Neuron (in vitro differentiated cells): ENCODE results near the gene SH2D3C.

Source experiments
- H2AFZ ChIP-seq: one replicate; pipeline ENCODE4 v1.6.1; 2013; ENCODE audit warnings: low read depth, mild to moderate bottlenecking, inconsistent platforms, low read length, moderate library complexity
- H3K27me3 ChIP-seq: one replicate; pipeline ENCODE4 v1.6.1; 2013; ENCODE audit warnings: low read length; ENCODE audit not compliant: insufficient read depth
- H3K36me3 ChIP-seq: one replicate; pipeline ENCODE4 v1.6.1; 2013; ENCODE audit warnings: low read length; ENCODE audit not compliant: insufficient read depth
- H3K4me1 ChIP-seq: one replicate; pipeline ENCODE4 v1.6.1; 2013; ENCODE audit warnings: low read length; ENCODE audit not compliant: insufficient read depth
- H3K4me3 ChIP-seq: 2 replicates; pipeline ENCODE4 v1.5.1; 2013; ENCODE audit warnings: mild to moderate bottlenecking, low read length, moderate library complexity
- H3K9me3 ChIP-seq: one replicate; pipeline ENCODE4 v1.6.1; 2013; ENCODE audit warnings: low read length

Gene SH2D3C

GRCh38 chr9:127717766-127718165 lies 60.7 kb downstream of the SH2D3C start:
- Histone ChIP-seq H3K27me3 (peaks cover 12% of the 10 kb centered on the region), H2AFZ (no peak overlapping the region), H3K4me1 (peaks cover 14% of the 10 kb centered on the region), H3K4me3 (no peak overlapping the region), H3K9me3 (no peaks in the 10 kb centered on the region), H3K36me3 (no peaks in the 10 kb centered on the region)

- H3K4me1 ChIP-seq, result peaks cover 20% of the 10 kb centered on the region
- no peaks in the 10 kb centered on the region for H3K36me3 ChIP-seq
- H2AFZ ChIP-seq, result peak overlapping the region; percentile 87
- H3K9me3 ChIP-seq, result no peaks in the 10 kb centered on the region
- H3K27me3 ChIP-seq, result peaks cover 4% of the 10 kb centered on the region
- H3K4me3 ChIP-seq, result peak overlapping the region; percentile 70
Observed at GRCh38 chr9:127716412-127716811, 62.1 kb downstream of the SH2D3C start.

GRCh38 chr9:127715470-127716337 lies 62.8 kb downstream of the SH2D3C start, which contains the start of the genes PTRH1 and TTC16:
Gene PTRH1, minus strand, starts transcription at chr9:127715663. Its CDS starts 24 bp downstream, at chr9:127715639.
Gene TTC16, plus strand, starts transcription at chr9:127716079. Its CDS starts 67 bp downstream, at chr9:127716146.
- no peaks in the 10 kb centered on the region for H3K9me3 ChIP-seq
- peak within 1 kb of the TSS; percentile 70 for H3K4me3 ChIP-seq
- peaks cover 25% of the 10 kb centered on the region for H3K4me1 ChIP-seq
- peak within 1 kb of the TSS; percentile 87 for H2AFZ ChIP-seq
- no peaks in the 10 kb centered on the region for H3K36me3 ChIP-seq
- no peaks in the 10 kb centered on the region for H3K27me3 ChIP-seq

GRCh38 chr9:127714951-127715469 lies 63.5 kb downstream of the SH2D3C start:
- Histone ChIP-seq H3K27me3 (no peaks in the 10 kb centered on the region), H3K36me3 (no peaks in the 10 kb centered on the region), H3K4me1 (peaks cover 25% of the 10 kb centered on the region), H2AFZ (peak overlapping the region; percentile 87), H3K9me3 (no peaks in the 10 kb centered on the region), H3K4me3 (peak overlapping the region; percentile 70)

- no peaks in the 10 kb centered on the region for H3K27me3 ChIP-seq
- peak overlapping the region; percentile 70 for H3K4me3 ChIP-seq
- no peaks in the 10 kb centered on the region for H3K9me3 ChIP-seq
- H3K36me3 ChIP-seq, result no peaks in the 10 kb centered on the region
- no peak overlapping the region for H2AFZ ChIP-seq
- H3K4me1 ChIP-seq, result peaks cover 25% of the 10 kb centered on the region
Observed at GRCh38 chr9:127714020-127714750, 64.3 kb downstream of the SH2D3C start.

GRCh38 chr9:127712867-127713266 lies 65.6 kb downstream of the SH2D3C start:
- no peak overlapping the region for H2AFZ ChIP-seq
- peaks cover 25% of the 10 kb centered on the region for H3K4me1 ChIP-seq
- no peaks in the 10 kb centered on the region for H3K9me3 ChIP-seq
- H3K36me3 ChIP-seq, result no peaks in the 10 kb centered on the region
- H3K4me3 ChIP-seq, result no peak overlapping the region
- H3K27me3 ChIP-seq, result no peaks in the 10 kb centered on the region

- H3K4me1 ChIP-seq, result peaks cover 25% of the 10 kb centered on the region
- no peak overlapping the region for H2AFZ ChIP-seq
- no peaks in the 10 kb centered on the region for H3K9me3 ChIP-seq
- H3K4me3 ChIP-seq, result no peak overlapping the region
- no peaks in the 10 kb centered on the region for H3K27me3 ChIP-seq
- no peaks in the 10 kb centered on the region for H3K36me3 ChIP-seq
Observed at GRCh38 chr9:127712371-127712770, 66.1 kb downstream of the SH2D3C start.

- no peaks in the 10 kb centered on the region for H3K36me3 ChIP-seq
- H3K4me1 ChIP-seq, result peaks cover 25% of the 10 kb centered on the region
- H3K4me3 ChIP-seq, result no peak overlapping the region
- no peaks in the 10 kb centered on the region for H3K9me3 ChIP-seq
- no peak overlapping the region for H2AFZ ChIP-seq
- no peaks in the 10 kb centered on the region for H3K27me3 ChIP-seq
Observed at GRCh38 chr9:127711831-127712274, 66.6 kb downstream of the SH2D3C start.

GRCh38 chr9:127711226-127711701 lies 67.2 kb downstream of the SH2D3C start:
- H3K9me3 ChIP-seq, result no peaks in the 10 kb centered on the region
- no peaks in the 10 kb centered on the region for H3K36me3 ChIP-seq
- H2AFZ ChIP-seq, result no peak overlapping the region
- no peaks in the 10 kb centered on the region for H3K27me3 ChIP-seq
- H3K4me1 ChIP-seq, result peaks cover 24% of the 10 kb centered on the region
- no peak overlapping the region for H3K4me3 ChIP-seq

GRCh38 chr9:127710204-127710783 lies 68.2 kb downstream of the SH2D3C start:
- Histone ChIP-seq H2AFZ (no peak overlapping the region), H3K4me1 (peaks cover 25% of the 10 kb centered on the region), H3K36me3 (no peaks in the 10 kb centered on the region), H3K4me3 (no peak overlapping the region), H3K27me3 (no peaks in the 10 kb centered on the region), H3K9me3 (no peaks in the 10 kb centered on the region)

GRCh38 chr9:127708952-127709587 lies 69.4 kb downstream of the SH2D3C start:
- no peaks in the 10 kb centered on the region for H3K36me3 ChIP-seq
- peaks cover 20% of the 10 kb centered on the region for H3K4me1 ChIP-seq
- no peaks in the 10 kb centered on the region for H3K9me3 ChIP-seq
- no peak overlapping the region for H3K4me3 ChIP-seq
- H3K27me3 ChIP-seq, result no peaks in the 10 kb centered on the region
- H2AFZ ChIP-seq, result no peak overlapping the region

- Histone ChIP-seq H3K9me3 (no peaks in the 10 kb centered on the region), H3K27me3 (no peaks in the 10 kb centered on the region), H3K36me3 (no peaks in the 10 kb centered on the region), H3K4me3 (no peak overlapping the region), H3K4me1 (peaks cover 18% of the 10 kb centered on the region), H2AFZ (no peak overlapping the region)
Observed at GRCh38 chr9:127707766-127708165, 70.7 kb downstream of the SH2D3C start.
